ENCODE results near the gene PRPF6. TPM values are rescaled to one million over a fixed set of nuclear protein-coding genes. Genes with fewer than 3 reads are reported as not detected.

Gene PRPF6
- total and polyA plus RNA-seq, 10 donors: 39.9 to 71.1 (median 60.8) TPM

GRCh38 chr20:64058536-64058935 is 77.6 kb downstream of the PRPF6 start:
- 65 to 84% (median 74%) methylated on average over 12 of the region's 12 CpGs for WGBS, 5 donors
- peak overlapping the region in 4 of 8 donors; percentile 83 to 91 (median 87) for H3K27ac ChIP-seq
- TF ChIP-seq, protein P1, sequence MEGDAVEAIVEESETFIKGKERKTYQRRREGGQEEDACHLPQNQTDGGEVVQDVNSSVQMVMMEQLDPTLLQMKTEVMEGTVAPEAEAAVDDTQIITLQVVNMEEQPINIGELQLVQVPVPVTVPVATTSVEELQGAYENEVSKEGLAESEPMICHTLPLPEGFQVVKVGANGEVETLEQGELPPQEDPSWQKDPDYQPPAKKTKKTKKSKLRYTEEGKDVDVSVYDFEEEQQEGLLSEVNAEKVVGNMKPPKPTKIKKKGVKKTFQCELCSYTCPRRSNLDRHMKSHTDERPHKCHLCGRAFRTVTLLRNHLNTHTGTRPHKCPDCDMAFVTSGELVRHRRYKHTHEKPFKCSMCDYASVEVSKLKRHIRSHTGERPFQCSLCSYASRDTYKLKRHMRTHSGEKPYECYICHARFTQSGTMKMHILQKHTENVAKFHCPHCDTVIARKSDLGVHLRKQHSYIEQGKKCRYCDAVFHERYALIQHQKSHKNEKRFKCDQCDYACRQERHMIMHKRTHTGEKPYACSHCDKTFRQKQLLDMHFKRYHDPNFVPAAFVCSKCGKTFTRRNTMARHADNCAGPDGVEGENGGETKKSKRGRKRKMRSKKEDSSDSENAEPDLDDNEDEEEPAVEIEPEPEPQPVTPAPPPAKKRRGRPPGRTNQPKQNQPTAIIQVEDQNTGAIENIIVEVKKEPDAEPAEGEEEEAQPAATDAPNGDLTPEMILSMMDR (IDR thresholded peaks at IDR 0.05 in 8 of 11, conservative IDR thresholded peaks at IDR 0.05 in 3 of 11): no peak
- no peak for TF ChIP-seq POLR2A (IDR thresholded peaks at IDR 0.05)
- TF ChIP-seq POLR2AphosphoS5 (IDR thresholded peaks at IDR 0.05): no peak
- peaks cover 12 to 68% (median 61%) of the 10 kb centered on the region in 6 donors for H3K4me1 ChIP-seq
- peaks cover 0 to 38% (median 0%) of the 10 kb centered on the region in 7 donors for H3K27me3 ChIP-seq (replicated peaks in 1 of 7)
- intact Hi-C loops (cut with DNase I; ENCODE audit: low total_unique reads): no loop called here
- DNase-seq: no peak
- no peaks in the 10 kb centered on the region for H3K36me3 ChIP-seq
- peak overlapping the region in 1 of 8 donors; percentile 57 for H3K4me3 ChIP-seq
- H3K9me3 ChIP-seq: no peaks in the 10 kb centered on the region

DNA sequence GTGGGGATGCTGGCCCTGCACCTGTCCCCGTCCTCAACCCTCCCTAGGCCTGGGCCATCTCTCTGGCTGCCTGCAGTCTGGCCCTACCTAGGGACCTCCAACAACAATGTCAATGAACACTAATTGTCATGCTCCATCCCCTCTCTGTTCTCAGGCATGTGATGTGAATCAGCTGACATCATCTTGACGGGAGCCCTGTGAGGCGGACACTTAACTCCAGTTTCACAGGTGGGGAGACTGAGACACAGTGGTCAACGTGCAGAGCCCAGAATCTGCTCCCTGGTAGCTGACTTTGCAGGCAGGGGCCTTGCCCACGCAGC is 81.3 kb downstream of the PRPF6 start:
- Histone ChIP-seq H3K9me3 (no peaks in the 10 kb centered on the region), H3K27ac (peak overlapping the region; percentile 55 to 88 (median 82)), H3K27me3 (replicated peaks in 1 of 7) (peaks cover 0 to 5% (median 0%) of the 10 kb centered on the region in 7 donors), H3K4me3 (peak overlapping the region in 7 of 8 donors; percentile 50 to 98 (median 88)), H3K36me3 (no peaks in the 10 kb centered on the region), H3K4me1 (peaks cover 25 to 68% (median 63%) of the 10 kb centered on the region in 6 donors)
- DNase-seq: no peak
- intact Hi-C loops (cut with DNase I; ENCODE audit: low total_unique reads): loop anchor here (5.0 kb wide), 1 partner anchor 80 kb away; the partner anchor contains the start of gene PRPF6
- TF ChIP-seq POLR2AphosphoS5 (IDR thresholded peaks at IDR 0.05) (no peak), POLR2A (IDR thresholded peaks at IDR 0.05) (no peak)
- TF ChIP-seq, protein P1 (IDR thresholded peaks at IDR 0.05 in 8 of 11, conservative IDR thresholded peaks at IDR 0.05 in 3 of 11): no peak
- 59 to 69% (median 68%) methylated on average over 3 to 5 of the region's 5 CpGs for WGBS, 5 donors

DNA sequence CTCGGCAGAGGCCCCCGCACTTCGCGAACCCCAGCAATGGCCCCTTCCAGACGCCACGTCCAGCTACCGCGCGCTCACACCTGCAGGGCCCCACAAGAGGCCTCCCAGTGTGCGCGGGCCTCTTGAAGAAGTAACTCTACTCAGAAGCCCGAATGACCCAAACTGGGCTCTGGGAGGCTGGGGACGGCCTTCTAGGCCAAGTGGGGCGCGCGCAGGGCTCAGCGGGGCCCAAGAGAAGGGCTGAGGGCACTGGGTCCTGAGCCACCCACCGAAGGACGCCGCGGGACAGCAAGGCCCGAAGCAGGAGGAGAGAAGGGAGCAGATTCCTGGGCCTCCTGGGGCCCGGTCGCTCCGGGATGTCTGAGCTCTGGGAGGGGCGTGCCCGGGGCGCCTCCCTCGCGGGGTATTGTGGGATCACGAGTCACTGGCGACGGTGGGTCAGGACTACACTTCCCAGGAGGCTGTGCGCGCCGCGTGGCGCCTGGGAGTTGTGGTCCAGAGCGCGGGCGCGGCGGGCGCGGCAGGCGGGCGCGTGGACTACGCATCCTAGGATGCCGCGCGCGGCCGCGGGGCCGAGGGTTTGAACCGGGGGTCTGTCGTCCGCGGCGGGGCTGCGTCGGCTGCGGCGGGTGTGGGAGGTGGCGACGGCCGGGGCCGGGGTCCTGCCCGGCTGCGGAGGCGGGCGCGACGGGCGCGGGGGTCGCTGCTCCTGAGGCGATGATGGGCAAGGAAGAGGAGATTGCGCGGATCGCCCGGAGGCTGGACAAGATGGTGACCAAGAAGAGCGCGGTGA is 81.9 kb downstream of the PRPF6 start, which contains the start of gene TCEA2:
Gene TCEA2 (plus strand): TSS at position 603 of the 793 bp plus-strand sequence. CDS start 115 bp downstream, at position 718.
- intact Hi-C loops (cut with DNase I; ENCODE audit: low total_unique reads): loop anchor here (5.0 kb wide), 1 partner anchor 80 kb away; the partner anchor contains the start of gene PRPF6
- Histone ChIP-seq H3K36me3 (no peaks in the 10 kb centered on the region), H3K27ac (peak within 1 kb of the TSS; percentile 55 to 88 (median 82)), H3K27me3 (replicated peaks in 1 of 7) (no peaks in the 10 kb centered on the region), H3K9me3 (no peaks in the 10 kb centered on the region), H3K4me1 (peaks cover 21 to 68% (median 63%) of the 10 kb centered on the region in 6 donors), H3K4me3 (peak within 1 kb of the TSS; percentile 50 to 98 (median 88))
- WGBS, 5 donors: 7 to 62% (median 10%) methylated on average over 4 to 85 of the region's 85 CpGs
- DNase-seq: peak; percentile 99
- TF ChIP-seq POLR2AphosphoS5 (IDR thresholded peaks at IDR 0.05) (peak; percentile 91 to 93 (median 92)), POLR2A (IDR thresholded peaks at IDR 0.05) (peak in 2 of 3 donors; percentile 21 to 22)
- TF ChIP-seq, protein P1 (IDR thresholded peaks at IDR 0.05 in 8 of 11, conservative IDR thresholded peaks at IDR 0.05 in 3 of 11): peak in 2 of 11 experiments; percentile 8 to 27

Data from spleen (tissue), 11 donors.